Lower lobe of right lung (tissue), 2 donors: ENCODE results near the gene ATP10A. TPM values are rescaled to one million over a fixed set of nuclear protein-coding genes. Genes with fewer than 3 reads are reported as not detected.

Source experiments
- ATAC-seq, 2 donors: fragments of 200-7000 bp; cut with Tn5 transposase; one replicate each; pipeline ENCODE4 v1.9.1; 2020 to 2022; ENCODE audit warnings: mild to moderate bottlenecking in 2 of 2, moderate library complexity in 2 of 2
- DNase-seq: peaks from one replicate; pipeline ENCODE4 v3.0.0-alpha.2; 2020
- H3K27ac ChIP-seq: fragments of 200-600 bp; one replicate; pipeline ENCODE4 v1.8.0; 2022
- H3K27me3 ChIP-seq: fragments of 200-600 bp; one replicate; pipeline ENCODE4 v1.8.0; 2022; ENCODE audit warnings: low read depth
- H3K36me3 ChIP-seq: fragments of 200-600 bp; one replicate; pipeline ENCODE4 v1.8.0; 2022; ENCODE audit warnings: mild to moderate bottlenecking
- H3K4me1 ChIP-seq: fragments of 200-600 bp; one replicate; pipeline ENCODE4 v1.8.0; 2022
- H3K4me3 ChIP-seq: fragments of 200-600 bp; one replicate; pipeline ENCODE4 v1.8.0; 2022; ENCODE audit warnings: mild to moderate bottlenecking
- H3K9me3 ChIP-seq: fragments of 200-600 bp; one replicate; pipeline ENCODE4 v1.8.0; 2022
- CTCF ChIP-seq: fragments of 200-600 bp; IDR thresholded peaks from one replicate; pipeline ENCODE4 v1.8.0; 2022; ENCODE audit warnings: antibody characterized with exemption, mild to moderate bottlenecking
- intact Hi-C: fragments of 100-400 bp; cut with DNase I; formaldehyde crosslinking; loops from one replicate; pipeline ENCODE4 v1.11.0; 2022
- total RNA-seq: library from RNA; stranded (reverse); fragmentation: NEBNext Ultra II Directional; extraction: Animal tissue kit (Norgen Biotek cat#: 25700); gene quantifications from one replicate; pipeline ENCODE4 v1.2.1, GENCODE V29; 2021
- donor health status: DM: no; HTN: yes; CAD: no; lungs with severe emphysema.

Gene ATP10A
- total RNA-seq, 1 donor from 2014 or later: 43.5 TPM

- no peak for TF ChIP-seq CTCF
- peak; percentile 37 to 48 for ATAC-seq
- H3K4me3 ChIP-seq: peak overlapping the region; percentile 40
These were observed 13.8 kb downstream of the ATP10A start for GRCh38 chr15:25849157-25849921.

GRCh38 chr15:25848784-25849156 is 14.4 kb downstream of the ATP10A start:
- DNase-seq: no peak
- Histone ChIP-seq H3K4me3 (no peak overlapping the region), H3K36me3 (no peaks in the 10 kb centered on the region), H3K27me3 (no peaks in the 10 kb centered on the region), H3K4me1 (peaks cover 35% of the 10 kb centered on the region), H3K27ac (no peak overlapping the region), H3K9me3 (no peaks in the 10 kb centered on the region)
- no peak for ATAC-seq
- TF ChIP-seq CTCF: no peak
- intact Hi-C loops: no loop called here

More at GRCh38 chr15:25849157-25849921, 13.8 kb downstream of the ATP10A start:
- Histone ChIP-seq H3K36me3 (no peaks in the 10 kb centered on the region), H3K27ac (peak overlapping the region; percentile 86), H3K4me1 (peaks cover 35% of the 10 kb centered on the region), H3K27me3 (no peaks in the 10 kb centered on the region), H3K9me3 (no peaks in the 10 kb centered on the region)
- intact Hi-C loops: no loop called here
- no peak for DNase-seq

GRCh38 chr15:25848325-25848724 is 14.8 kb downstream of the ATP10A start:
- no peaks in the 10 kb centered on the region for H3K27me3 ChIP-seq
- intact Hi-C loops: no loop called here
- ATAC-seq: no peak
- no peak overlapping the region for H3K27ac ChIP-seq
- DNase-seq: no peak
- no peak for TF ChIP-seq CTCF
- no peaks in the 10 kb centered on the region for H3K36me3 ChIP-seq
- no peaks in the 10 kb centered on the region for H3K9me3 ChIP-seq
- peaks cover 34% of the 10 kb centered on the region for H3K4me1 ChIP-seq
- no peak overlapping the region for H3K4me3 ChIP-seq

GRCh38 chr15:25847051-25847450 is 16.1 kb downstream of the ATP10A start:
- H3K36me3 ChIP-seq: no peaks in the 10 kb centered on the region
- H3K4me3 ChIP-seq: no peak overlapping the region
- H3K27ac ChIP-seq: no peak overlapping the region
- peaks cover 22% of the 10 kb centered on the region for H3K4me1 ChIP-seq
- no peak for TF ChIP-seq CTCF
- intact Hi-C loops: no loop called here
- no peaks in the 10 kb centered on the region for H3K9me3 ChIP-seq
- no peak for ATAC-seq
- H3K27me3 ChIP-seq: no peaks in the 10 kb centered on the region
- no peak for DNase-seq

DNA sequence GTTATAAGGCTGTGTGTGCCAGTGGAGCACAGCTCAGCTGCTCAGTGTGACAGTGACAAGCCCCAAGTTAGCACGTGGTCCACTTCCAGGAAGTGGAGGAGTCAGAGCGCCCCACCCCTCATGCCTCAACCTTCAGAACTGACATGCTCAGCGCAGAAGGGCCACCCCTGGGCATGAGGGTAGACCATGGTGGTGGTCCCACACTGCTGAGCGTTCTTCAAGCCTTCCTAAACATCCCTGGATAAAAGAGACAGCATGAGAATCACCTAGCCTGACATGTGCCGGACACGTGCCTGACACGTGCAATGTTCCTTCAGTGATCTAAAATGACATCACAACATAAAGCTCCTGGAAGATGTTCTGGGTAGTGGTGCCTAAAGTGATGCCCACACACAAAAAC is 16.8 kb downstream of the ATP10A start:
- H3K4me1 ChIP-seq: peaks cover 22% of the 10 kb centered on the region
- no peak overlapping the region for H3K4me3 ChIP-seq
- H3K27me3 ChIP-seq: no peaks in the 10 kb centered on the region
- ATAC-seq (peak in 1 of 2 donors; percentile 4), DNase-seq (no peak)
- H3K27ac ChIP-seq: no peak overlapping the region
- intact Hi-C loops: no loop called here
- H3K9me3 ChIP-seq: no peaks in the 10 kb centered on the region
- TF ChIP-seq CTCF: no peak
- H3K36me3 ChIP-seq: no peaks in the 10 kb centered on the region
